Stimulated activated CD8-positive, alpha-beta memory T cell treated with anti-CD3 and anti-CD28 coated beads, Interleukin-7, amount 100 ng/mL, for 4 hours (primary cell): ENCODE data around the gene SMYD5.

ENCODE experiments used
- DNase-seq, 2 donors: peaks; one replicate each; pipeline ENCODE4 v3.0.0-alpha.2; 2020; ENCODE audit warnings: low read depth in 2 of 2

Gene SMYD5

DNA sequence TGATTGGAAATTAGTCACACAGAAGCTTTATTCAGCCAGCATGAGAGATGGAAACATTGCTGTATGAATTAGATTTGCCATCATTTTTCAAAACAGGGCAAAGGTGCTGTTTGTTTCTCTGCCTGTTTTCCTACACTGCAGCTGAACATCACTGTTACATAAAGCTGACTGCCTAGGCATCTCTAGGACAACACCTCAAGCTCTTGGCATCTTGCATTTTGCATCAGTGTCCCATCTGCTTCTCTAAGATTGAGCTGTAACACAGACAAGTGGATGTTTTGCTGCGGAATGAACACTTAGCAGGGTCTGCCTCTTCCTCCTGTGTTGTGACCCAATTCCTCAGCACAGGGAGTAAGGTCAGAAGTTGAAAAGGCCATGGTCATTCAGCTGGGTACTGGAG lies 24.9 kb downstream of the SMYD5 start:
- DNase-seq: no peak

DNA sequence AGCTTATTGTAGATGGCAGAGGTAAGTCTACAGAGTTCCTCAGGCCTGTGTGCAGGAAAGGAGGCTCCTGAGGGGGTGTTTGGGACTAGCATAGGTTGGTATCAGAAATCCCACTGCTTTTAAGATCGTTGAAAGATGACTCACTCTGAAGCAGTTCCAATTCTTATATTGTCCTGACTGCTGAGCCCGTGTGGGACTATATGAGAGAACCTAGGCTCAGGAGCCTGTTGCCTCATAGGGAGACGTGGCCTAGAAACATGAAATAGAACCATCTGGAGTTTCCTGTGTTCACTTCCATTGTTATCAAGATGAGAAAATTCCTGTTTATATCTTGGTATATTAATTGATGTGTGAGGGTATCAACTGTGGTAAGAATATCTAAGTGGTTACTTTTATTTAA lies 25.7 kb downstream of the SMYD5 start:
- DNase-seq: no peak

DNA sequence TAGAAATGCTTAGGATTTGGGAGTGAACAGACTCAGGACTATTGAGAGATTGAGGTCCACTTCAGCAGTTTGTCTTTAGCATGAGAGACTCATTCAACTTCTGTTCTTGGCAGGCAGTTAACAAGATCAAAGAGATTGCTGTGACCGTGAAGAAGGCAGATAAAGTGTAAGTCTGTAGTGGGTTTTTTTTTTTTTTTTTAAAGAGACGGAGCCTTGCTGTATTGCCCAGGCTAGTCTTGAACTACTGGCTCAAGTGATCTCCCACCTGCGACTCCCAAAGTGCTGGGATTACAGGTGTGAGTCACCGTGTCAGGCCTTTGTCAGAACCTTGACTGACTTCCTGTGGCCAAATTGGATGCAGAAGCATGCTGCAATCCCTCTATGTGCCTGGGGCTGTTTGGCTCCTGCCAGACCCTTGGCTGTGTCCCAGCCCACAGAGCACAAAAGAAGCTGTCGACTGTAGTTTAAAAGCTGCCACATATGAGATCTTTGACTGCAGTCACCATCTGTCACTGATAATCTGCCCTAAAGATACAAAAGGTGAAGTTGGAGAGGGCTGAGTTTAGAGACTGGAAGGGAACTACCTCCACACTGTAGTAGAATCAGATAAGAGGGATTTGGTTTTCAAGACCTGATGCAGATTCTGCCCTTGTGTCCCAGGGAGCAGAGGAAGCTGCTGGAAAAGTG lies 30.0 kb downstream of the SMYD5 start:
- DNase-seq: no peak

GRCh38 chr2:73244580-73244979 lies 30.5 kb downstream of the SMYD5 start:
- no peak for DNase-seq

GRCh38 chr2:73246850-73247249 lies 32.8 kb downstream of the SMYD5 start:
- DNase-seq: no peak

GRCh38 chr2:73249636-73250035 lies 35.6 kb downstream of the SMYD5 start:
- DNase-seq: no peak

DNA sequence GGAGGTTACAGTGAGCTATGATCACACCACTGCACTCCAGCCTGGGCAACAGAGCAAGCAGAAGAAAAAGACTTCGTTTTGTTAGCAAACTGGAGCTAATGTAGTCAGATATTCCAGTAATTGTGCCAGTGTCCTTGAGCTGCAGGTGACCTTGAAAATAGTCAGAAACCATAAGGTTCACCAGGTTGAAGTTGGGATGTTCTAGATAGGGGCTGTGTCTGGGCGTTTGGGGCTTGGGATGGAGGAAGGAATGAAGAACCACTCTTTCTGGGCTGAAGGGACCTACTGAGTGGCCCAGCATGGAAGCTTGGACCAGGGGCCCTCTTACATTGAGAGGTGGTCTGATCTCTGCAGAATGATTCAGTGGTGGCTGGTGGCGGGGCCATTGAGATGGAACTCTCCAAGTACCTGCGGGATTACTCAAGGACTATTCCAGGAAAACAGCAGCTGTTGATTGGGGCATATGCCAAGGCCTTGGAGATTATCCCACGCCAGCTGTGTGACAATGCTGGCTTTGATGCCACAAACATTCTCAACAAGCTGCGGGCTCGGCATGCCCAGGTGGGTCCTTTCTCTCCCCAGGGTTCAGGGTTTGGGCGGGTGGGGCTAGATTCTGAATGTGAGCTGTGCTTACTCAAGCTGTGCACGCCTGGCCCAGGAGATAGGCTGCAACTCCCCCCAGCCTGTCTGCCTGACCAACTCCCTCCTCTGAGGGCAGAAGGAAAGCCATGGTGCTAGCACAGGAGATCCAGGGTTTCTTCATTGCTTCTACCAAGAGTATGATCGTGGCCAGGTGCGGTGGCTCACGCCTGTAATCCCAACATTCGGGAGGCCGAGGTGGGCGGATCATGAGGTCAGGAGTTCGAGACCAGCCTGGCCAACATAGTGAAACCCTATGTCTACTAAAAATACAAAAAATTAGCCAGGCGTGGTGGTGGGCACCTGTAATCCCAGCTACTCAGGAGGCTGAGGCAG lies 37.1 kb downstream of the SMYD5 start:
- DNase-seq: no peak

DNA sequence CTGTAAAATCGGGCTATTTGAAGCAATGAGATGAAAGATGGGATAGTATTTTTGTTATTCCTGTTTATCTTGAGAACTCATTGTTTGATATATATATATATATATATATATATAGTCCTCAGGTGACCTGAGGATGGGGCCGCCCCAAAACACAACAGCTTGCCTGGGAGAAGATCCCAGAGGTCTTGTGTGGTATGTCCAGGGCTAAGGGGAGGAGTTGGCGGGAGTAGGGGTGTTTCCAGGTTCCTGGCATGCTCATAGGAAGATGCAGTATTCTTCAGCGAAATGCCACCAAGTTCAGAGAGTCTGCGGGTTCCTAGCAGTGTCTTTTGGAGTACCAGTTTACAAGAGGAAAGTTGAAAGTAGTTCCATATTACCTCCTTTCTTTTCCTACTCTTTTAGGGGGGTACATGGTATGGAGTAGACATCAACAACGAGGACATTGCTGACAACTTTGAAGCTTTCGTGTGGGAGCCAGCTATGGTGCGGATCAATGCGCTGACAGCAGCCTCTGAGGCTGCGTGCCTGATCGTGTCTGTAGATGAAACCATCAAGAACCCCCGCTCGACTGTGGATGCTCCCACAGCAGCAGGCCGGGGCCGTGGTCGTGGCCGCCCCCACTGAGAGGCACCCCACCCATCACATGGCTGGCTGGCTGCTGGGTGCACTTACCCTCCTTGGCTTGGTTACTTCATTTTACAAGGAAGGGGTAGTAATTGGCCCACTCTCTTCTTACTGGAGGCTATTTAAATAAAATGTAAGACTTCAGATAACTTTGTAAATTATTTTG lies 38.4 kb downstream of the SMYD5 start:
- DNase-seq: no peak

- DNase-seq: no peak
These were observed 39.4 kb downstream of the SMYD5 start for GRCh38 chr2:73253400-73253799.

DNA sequence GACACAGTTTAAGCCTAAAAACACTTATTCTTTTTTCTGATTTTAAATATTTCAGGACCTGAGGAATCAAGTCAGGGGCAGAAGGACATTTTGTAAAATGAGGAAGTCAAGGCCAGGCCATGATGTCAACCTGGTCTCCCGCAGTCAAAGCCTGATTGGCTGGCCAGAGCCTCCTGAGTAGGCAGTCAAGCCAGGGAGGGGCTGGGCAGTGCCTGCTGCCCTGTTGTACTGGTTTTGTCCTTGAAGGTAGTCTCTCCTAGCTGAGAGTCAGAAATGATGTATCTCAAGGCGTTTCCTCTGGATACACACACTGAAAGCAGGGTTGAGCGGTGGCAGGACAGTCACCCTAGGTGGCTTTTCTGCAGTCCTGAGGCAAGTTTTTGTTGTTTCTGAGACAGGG lies 39.9 kb downstream of the SMYD5 start:
- DNase-seq: no peak

GRCh38 chr2:73254343-73255006 lies 40.4 kb downstream of the SMYD5 start:
- DNase-seq: no peak

DNA sequence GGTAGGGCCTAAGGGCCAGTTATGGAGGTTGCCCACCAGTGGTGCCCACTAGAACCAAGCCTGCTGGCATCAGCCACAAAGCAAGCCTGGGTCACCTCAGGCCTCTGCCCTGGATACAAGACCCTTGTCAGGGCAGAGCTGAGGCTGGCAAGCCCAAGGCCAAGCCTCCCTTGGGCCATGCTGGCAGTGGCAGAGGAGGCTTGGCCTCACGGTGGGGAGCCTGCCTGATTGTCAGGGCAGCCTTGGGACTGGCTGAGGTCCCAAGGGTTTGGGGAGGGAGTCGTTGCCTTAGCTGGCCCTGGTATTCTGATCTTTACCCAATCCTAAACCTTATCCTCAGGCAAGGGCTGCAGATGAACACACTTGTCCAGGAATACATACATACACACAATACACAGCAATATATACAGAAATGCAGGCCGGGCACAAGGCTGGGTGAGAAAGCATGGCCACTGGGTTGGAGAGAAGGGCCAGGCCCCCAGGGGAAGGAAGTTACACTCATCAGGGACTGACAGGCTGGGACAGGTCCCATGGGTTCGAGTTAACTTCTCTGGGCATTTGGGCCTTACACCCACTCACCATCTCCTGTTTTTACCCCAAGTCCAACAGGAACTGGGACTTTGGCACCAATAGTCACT lies 41.1 kb downstream of the SMYD5 start:
- no peak for DNase-seq

- DNase-seq: no peak
These were observed 42.0 kb downstream of the SMYD5 start for GRCh38 chr2:73255907-73256617.

GRCh38 chr2:73256618-73256922 lies 42.5 kb downstream of the SMYD5 start:
- DNase-seq: no peak

DNA sequence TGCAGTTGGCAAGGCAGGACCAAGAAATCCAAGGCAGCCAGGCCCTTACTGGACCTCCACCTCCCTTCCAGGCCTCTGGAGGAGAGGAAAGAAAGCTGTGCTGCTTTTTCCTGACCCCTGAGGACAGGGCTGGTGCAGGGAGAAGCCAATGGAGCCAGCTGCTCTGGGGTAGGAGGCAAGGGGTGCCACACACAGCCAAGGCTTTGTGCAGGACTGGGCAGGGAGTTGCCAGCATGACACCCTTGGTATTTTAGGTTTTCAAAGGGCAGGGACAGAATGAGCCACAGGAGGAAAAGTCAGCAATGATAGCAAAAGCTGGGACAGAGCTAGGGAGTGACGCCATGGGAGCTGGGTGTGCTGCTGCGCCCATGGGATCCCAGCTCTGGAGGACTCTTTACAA lies 43.0 kb downstream of the SMYD5 start:
- no peak for DNase-seq

GRCh38 chr2:73257425-73258125 lies 43.5 kb downstream of the SMYD5 start:
- DNase-seq: no peak

DNA sequence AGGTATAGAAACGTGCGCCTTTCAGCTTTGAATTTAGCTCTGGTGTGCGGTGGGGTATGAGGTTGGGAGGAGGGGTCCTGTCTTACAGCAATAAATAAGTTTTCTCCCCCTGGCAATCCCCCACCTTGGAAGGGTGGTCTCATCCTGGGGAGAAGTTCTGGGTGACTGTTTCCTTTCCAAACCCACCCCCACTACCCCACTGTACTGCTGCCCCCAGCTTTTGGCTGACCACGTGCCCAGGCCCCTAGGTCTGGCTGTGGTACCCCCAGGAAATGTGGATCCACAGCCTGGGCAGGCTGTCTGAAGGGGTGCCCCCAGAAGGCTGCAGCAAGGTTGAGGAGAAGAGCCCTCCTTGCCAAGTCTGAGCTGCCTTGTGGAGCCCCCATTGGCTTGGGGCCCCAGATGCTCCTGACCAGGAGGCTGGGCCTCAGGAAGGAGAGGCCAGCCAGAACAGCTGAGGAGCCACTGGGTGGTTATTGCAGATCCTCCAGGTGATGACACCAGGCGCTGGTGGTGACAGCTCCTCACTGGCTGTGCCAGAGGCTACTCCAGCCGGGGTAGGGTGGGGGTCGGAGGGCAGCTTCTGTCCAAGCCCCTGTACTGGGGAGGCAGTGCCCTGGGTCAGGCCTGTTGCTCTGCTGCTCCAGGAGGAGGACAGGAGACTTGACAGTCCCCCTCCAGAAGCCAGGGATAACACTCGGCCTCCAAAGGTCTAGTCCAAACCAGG lies 44.3 kb downstream of the SMYD5 start:
- DNase-seq: no peak

DNA sequence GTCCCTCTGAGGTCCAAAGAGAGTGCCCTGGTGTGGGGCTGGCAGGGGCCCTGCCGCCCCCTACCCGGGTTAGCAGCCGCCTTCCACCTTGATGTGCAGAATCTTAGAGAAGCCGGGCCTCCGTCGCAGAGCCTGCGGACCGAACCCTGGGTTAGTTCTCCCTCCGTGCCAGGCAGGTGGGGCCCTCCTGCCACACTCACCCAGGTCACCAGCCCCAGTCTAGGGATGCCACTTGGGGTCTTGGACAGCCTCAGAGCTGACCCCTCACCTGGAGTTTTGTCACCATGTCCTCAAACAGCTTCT lies 44.8 kb downstream of the SMYD5 start:
- no peak for DNase-seq

GRCh38 chr2:73259276-73259675 lies 45.2 kb downstream of the SMYD5 start:
- DNase-seq: no peak
